Hepatocyte (in vitro differentiated cells): ENCODE measurements around the gene CIZ1. TPM values are rescaled to one million over a fixed set of nuclear protein-coding genes. Genes with fewer than 3 reads are reported as not detected.
A peak's percentile ranks its signal among the peaks of the same experiment; 100 is the strongest.

Experiments
- DNase-seq: peaks from one replicate; pipeline ENCODE4 v3.0.0-alpha.2; 2016; ENCODE audit warnings: low spot score
- H2AFZ ChIP-seq: fragments of 200-600 bp; sonication (generic); 2 replicates; pipeline ENCODE4 v1.6.0; 2016; ENCODE audit warnings: antibody characterized with exemption, mild to moderate bottlenecking
- H3K27ac ChIP-seq: fragments of 200-600 bp; sonication (generic); 2 replicates; pipeline ENCODE4 v1.5.1; 2016; ENCODE audit warnings: mild to moderate bottlenecking
- H3K27me3 ChIP-seq: fragments of 200-600 bp; sonication (generic); 2 replicates; pipeline ENCODE4 v1.6.1; 2016
- H3K36me3 ChIP-seq: fragments of 200-600 bp; sonication (generic); replicated peaks from 2 replicates; pipeline ENCODE4 v1.5.1; 2016; ENCODE audit warnings: low read depth; ENCODE audit not compliant: insufficient read depth
- H3K4me1 ChIP-seq: fragments of 200-600 bp; sonication (generic); 2 replicates; pipeline ENCODE4 v1.5.1; 2016; ENCODE audit warnings: mild to moderate bottlenecking, moderate library complexity; ENCODE audit not compliant: insufficient read depth
- H3K4me2 ChIP-seq: fragments of 200-600 bp; sonication (generic); 2 replicates; pipeline ENCODE4 v1.6.0; 2016
- H3K4me3 ChIP-seq: fragments of 200-600 bp; sonication (generic); 2 replicates; pipeline ENCODE4 v1.5.1; 2016; ENCODE audit warnings: mild to moderate bottlenecking
- H3K79me2 ChIP-seq: fragments of 200-600 bp; sonication (generic); 2 replicates; pipeline ENCODE4 v1.6.0; 2017; ENCODE audit warnings: mild to moderate bottlenecking
- H3K9me2 ChIP-seq: fragments of 200-600 bp; sonication (generic); replicated peaks from 2 replicates; pipeline ENCODE4 v1.6.0; 2017; ENCODE audit warnings: mild to moderate bottlenecking; ENCODE audit not compliant: insufficient read depth
- H3K9me3 ChIP-seq: fragments of 200-600 bp; sonication (generic); 2 replicates; pipeline ENCODE4 v1.5.1; 2016; ENCODE audit warnings: low read depth, mild to moderate bottlenecking
- H4K20me1 ChIP-seq: fragments of 200-600 bp; sonication (generic); 2 replicates; pipeline ENCODE4 v1.6.0; 2016; ENCODE audit warnings: mild to moderate bottlenecking; ENCODE audit not compliant: insufficient read depth, poor library complexity, severe bottlenecking
- EZH2 ChIP-seq: fragments of 200-600 bp; sonication (generic); IDR thresholded peaks from 2 replicates; pipeline ENCODE4 v1.6.1; 2016; ENCODE audit warnings: antibody characterized with exemption, mild to moderate bottlenecking, borderline replicate concordance
- EZH2phosphoT487 ChIP-seq: fragments of 200-600 bp; sonication (generic); IDR thresholded peaks from one replicate; pipeline ENCODE4 v1.6.1; 2018; ENCODE audit warnings: antibody characterized with exemption, mild to moderate bottlenecking, low read depth, moderate library complexity; ENCODE audit not compliant: unreplicated experiment, severe bottlenecking
- WGBS: methylation state at CpG from one replicate; pipeline ENCODE4 v1.1.6; 2016; ENCODE audit warnings: low lambda C conversion rate; ENCODE audit errors: missing lambda C conversion rate; 5-methylcytosine and 5-hydroxymethylcytosine counted together
- polyA plus RNA-seq: library from polyadenylated mRNA; unstranded; fragments of >200 nt; fragmentation: Nextera tagmentation; extraction: Ambion mirVana; gene quantifications from 2 replicates; pipeline ENCODE4 v1.2.1, GENCODE V29; 2016
- total RNA-seq: library from RNA; depleted of rRNA; stranded (reverse); fragments of >200 nt; gene quantifications from 2 replicates; pipeline ENCODE4 v1.2.3, GENCODE V29; 2014
- TF ChIP-seq, protein P1 (sequence below): fragments of 200-600 bp; sonication (generic); IDR thresholded peaks from 2 replicates; pipeline ENCODE4 v1.5.1; 2016; ENCODE audit warnings: antibody characterized with exemption, mild to moderate bottlenecking; ENCODE audit not compliant: poor library complexity

Gene CIZ1
- total and polyA plus RNA-seq, 2 experiments from 2014 or later, result 31.0 to 85.6 TPM

DNA sequence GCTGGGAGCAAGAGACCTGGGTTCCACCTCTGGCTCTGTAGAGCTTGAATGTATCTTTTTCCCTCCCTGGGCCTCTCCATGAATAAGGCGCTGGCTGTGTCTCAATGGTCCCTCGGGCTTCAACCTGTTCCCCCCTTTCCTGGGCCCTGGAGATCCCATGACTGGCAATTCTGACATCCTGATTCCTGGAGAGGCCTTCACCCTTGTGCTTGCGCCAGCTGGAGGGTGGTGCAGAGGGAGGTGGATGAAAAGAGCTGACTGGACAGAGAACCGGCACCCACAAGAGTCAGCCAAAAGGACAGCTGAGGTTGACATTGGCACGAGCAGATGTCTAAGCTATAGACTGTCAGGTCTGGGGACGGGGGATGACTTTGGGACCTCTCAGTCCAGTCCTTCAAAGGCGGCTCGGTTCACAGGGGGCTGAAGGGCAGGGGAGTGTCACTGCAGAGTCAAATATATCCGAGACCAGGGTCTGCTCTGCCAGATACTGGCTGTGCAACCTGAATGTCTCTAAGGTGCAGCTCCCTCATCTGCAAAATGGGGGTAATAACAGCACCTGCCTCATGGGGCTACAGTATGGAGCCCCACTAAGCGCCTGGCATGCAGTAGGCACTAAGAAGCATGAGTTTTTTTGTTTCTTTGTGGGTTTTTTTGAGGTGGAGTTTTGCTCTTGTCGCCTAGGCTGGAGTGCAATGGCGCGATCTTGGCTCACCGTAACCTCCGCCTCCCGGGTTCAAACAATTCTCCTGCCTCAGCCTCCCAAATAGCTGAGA, 25.6 kb upstream of the CIZ1 start:
- Histone ChIP-seq H3K9me3 (no peaks in the 10 kb centered on the region), H3K79me2 (no peaks in the 10 kb centered on the region), H3K4me2 (no peak overlapping the region), H3K4me3 (no peak overlapping the region), H3K27me3 (no peaks in the 10 kb centered on the region), H3K4me1 (peaks cover 10% of the 10 kb centered on the region), H3K36me3 (no peaks in the 10 kb centered on the region), H3K27ac (peak overlapping the region; percentile 58), H2AFZ (no peak overlapping the region), H3K9me2 (no peaks in the 10 kb centered on the region), H4K20me1 (no peaks in the 10 kb centered on the region)
- TF ChIP-seq EZH2phosphoT487, result no peak
- no peak for TF ChIP-seq EZH2
- TF ChIP-seq, protein P1, sequence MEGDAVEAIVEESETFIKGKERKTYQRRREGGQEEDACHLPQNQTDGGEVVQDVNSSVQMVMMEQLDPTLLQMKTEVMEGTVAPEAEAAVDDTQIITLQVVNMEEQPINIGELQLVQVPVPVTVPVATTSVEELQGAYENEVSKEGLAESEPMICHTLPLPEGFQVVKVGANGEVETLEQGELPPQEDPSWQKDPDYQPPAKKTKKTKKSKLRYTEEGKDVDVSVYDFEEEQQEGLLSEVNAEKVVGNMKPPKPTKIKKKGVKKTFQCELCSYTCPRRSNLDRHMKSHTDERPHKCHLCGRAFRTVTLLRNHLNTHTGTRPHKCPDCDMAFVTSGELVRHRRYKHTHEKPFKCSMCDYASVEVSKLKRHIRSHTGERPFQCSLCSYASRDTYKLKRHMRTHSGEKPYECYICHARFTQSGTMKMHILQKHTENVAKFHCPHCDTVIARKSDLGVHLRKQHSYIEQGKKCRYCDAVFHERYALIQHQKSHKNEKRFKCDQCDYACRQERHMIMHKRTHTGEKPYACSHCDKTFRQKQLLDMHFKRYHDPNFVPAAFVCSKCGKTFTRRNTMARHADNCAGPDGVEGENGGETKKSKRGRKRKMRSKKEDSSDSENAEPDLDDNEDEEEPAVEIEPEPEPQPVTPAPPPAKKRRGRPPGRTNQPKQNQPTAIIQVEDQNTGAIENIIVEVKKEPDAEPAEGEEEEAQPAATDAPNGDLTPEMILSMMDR, result no peak
- 95% methylated on average over 16 of the region's 16 CpGs for WGBS
- DNase-seq, result no peak

DNA sequence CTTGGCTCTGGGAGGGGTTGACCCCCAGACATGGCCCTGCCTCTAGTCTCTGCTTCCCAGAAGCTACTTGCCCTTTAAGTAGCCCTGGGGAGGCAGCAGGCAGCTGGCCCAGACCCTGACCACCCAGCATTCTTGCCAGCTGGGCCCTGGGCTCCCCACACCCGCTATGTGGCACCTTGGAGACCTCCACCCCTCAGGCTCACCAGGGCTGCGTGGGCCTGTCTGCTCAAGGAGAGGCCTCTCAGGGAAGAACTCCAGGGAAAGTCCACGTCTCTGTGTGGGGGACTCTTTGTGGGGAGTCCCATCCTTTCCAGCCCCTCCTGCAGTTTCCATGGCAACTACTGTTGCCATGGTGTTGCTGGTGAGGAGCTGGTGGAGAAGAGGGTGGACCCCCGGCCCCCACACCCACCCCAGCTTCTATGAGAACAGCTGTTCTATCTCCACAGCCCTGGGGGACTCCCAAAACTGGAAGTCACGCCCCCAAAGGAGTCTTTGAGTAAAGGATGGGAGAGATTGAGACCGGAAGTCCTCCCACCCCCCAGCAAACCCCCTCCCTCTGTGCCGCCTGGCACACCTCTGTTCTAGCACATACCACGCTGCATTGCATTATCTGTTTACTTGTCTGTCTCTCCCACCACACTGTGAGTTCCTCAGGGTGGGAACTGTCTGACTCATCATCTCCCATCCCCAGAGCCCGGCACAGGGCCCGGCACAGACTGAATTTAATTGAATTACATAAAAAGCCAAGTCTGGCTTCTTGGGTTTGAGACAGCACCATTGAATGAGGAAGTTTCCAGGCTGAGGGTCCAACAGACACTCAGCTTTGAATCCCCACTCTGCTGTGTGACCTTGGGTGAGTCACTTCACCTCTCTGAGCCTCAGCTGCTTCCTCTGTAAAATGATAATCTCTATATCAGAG, 24.4 kb upstream of the CIZ1 start:
- no peaks in the 10 kb centered on the region for H3K36me3 ChIP-seq
- peaks cover 15% of the 10 kb centered on the region for H3K4me1 ChIP-seq
- no peaks in the 10 kb centered on the region for H4K20me1 ChIP-seq
- H3K79me2 ChIP-seq, result no peaks in the 10 kb centered on the region
- no peaks in the 10 kb centered on the region for H3K9me2 ChIP-seq
- H3K4me2 ChIP-seq, result no peak overlapping the region
- no peak overlapping the region for H2AFZ ChIP-seq
- WGBS, result 61% methylated on average over 10 of the region's 10 CpGs
- no peaks in the 10 kb centered on the region for H3K9me3 ChIP-seq
- TF ChIP-seq EZH2, result no peak
- TF ChIP-seq, protein P1, result no peak
- peak; percentile 62 for DNase-seq
- H3K27ac ChIP-seq, result peak overlapping the region; percentile 70
- no peak overlapping the region for H3K4me3 ChIP-seq
- H3K27me3 ChIP-seq, result no peaks in the 10 kb centered on the region

- Histone ChIP-seq H3K4me1 (peaks cover 15% of the 10 kb centered on the region), H3K9me3 (no peaks in the 10 kb centered on the region), H3K27ac (peak overlapping the region; percentile 70), H3K9me2 (no peaks in the 10 kb centered on the region), H3K4me2 (no peak overlapping the region), H3K36me3 (no peaks in the 10 kb centered on the region), H4K20me1 (no peaks in the 10 kb centered on the region), H2AFZ (no peak overlapping the region), H3K79me2 (no peaks in the 10 kb centered on the region), H3K27me3 (no peaks in the 10 kb centered on the region), H3K4me3 (no peak overlapping the region)
- WGBS, result 81% methylated on average over 21 of the region's 21 CpGs
- peak; percentile 7 for DNase-seq
- no peak for TF ChIP-seq EZH2
- TF ChIP-seq EZH2phosphoT487, result no peak
- TF ChIP-seq, protein P1, result no peak
Observed at GRCh38 chr9:128214571-128215490, 23.5 kb upstream of the CIZ1 start.
